GM12873 (cell line): ENCODE results near the gene UTS2R.

ENCODE experiments used
- TF ChIP-seq, protein P1 (sequence below): IDR thresholded peaks from 2 replicates; pipeline ENCODE4 v1.5.1; 2012; ENCODE audit warnings: low read depth, mild to moderate bottlenecking, moderate library complexity, low read length, control low read depth; ENCODE audit not compliant: insufficient read depth; ENCODE audit errors: missing control alignments

UTS2R gene

DNA sequence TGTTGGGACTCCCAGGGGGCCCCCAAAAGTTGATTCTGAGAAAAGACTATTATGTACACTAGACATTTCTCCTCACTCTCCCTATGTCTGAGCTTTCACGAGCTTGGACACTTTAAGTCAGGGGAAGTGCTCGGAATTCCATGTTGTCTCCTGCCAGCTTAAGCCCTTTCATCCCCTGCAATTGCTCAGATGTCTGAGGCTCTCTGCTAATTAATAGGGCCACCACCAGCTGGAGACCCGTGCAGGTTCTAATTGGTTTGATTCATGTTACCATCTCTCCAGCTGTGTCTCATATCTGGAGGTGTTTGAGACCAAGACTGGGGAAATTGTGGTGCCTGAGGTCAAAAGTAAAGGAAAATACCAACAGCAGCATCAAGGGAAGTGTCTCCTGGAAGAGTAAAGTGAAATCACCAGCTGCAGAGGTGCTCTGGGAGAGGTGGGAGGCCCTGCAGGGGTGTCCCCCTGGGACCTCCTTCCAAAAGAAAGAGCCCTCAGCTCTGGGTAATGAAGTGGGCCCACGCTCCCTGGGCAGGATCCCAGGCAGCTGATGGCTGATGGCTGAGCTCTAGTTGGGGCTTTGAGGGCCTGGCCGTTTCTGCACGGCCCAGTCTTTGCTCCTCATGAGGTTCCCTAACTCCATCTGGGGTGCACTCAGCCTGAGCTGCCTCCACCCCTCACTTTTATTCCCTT is 5.8 kb upstream of the UTS2R start:
- TF ChIP-seq, protein P1, sequence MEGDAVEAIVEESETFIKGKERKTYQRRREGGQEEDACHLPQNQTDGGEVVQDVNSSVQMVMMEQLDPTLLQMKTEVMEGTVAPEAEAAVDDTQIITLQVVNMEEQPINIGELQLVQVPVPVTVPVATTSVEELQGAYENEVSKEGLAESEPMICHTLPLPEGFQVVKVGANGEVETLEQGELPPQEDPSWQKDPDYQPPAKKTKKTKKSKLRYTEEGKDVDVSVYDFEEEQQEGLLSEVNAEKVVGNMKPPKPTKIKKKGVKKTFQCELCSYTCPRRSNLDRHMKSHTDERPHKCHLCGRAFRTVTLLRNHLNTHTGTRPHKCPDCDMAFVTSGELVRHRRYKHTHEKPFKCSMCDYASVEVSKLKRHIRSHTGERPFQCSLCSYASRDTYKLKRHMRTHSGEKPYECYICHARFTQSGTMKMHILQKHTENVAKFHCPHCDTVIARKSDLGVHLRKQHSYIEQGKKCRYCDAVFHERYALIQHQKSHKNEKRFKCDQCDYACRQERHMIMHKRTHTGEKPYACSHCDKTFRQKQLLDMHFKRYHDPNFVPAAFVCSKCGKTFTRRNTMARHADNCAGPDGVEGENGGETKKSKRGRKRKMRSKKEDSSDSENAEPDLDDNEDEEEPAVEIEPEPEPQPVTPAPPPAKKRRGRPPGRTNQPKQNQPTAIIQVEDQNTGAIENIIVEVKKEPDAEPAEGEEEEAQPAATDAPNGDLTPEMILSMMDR: no peak

DNA sequence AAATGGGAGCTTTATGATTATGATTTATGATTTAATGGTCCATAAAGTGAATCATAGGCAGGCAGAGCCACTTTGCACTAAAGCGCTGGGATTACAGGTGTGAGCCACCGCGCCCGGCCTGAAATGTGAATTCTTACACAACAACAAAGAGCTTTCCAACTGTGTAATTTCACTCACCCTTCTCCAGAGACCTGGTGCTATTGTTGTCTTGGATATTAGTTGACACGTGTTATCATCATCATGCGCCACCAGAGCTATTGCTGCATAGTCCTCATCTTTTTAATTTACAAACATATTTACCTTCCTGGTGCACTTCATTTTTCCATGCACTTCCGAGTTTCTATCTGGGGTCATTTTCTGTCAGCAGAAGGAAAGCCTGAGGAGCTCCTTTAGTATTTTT is 4.8 kb upstream of the UTS2R start:
- TF ChIP-seq, protein P1: no peak

DNA sequence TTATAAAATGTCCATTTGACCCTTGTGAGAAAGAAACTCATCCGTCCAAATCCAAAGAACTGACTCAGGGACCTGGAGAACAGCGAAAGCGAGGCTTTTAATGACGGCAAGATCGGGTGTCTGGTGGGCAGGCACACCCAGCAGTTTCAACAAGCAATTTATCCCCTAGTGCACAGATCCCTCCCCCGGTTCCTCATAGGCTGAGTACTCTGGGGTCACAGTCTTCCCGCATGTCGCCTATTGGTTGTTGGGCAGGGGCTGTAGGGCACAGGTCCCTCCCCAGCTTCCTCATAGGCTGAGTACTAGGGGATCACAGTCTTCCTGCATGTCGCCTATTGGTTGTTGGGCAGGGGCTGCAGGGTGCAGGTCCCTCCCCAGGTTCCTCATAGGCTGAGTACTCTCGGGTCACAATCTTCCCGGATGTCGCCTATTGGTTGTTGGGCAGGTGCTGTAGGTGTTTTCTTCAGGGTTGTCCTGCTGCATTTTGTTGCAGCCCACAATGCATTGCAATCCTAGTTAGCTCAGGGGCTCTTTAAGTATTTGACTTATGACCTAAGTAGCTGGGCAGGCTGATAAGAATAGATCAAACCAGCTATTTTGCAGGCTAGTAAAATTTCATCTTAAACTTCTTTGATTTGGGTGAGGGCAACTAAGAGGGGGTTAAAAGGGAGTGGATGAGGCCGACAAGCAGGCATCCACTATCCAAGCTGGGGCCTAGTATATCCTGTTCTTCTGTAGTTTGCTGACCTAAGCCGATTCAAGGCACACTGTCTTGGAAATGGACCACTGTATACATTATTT is 3.6 kb upstream of the UTS2R start:
- TF ChIP-seq, protein P1: no peak

DNA sequence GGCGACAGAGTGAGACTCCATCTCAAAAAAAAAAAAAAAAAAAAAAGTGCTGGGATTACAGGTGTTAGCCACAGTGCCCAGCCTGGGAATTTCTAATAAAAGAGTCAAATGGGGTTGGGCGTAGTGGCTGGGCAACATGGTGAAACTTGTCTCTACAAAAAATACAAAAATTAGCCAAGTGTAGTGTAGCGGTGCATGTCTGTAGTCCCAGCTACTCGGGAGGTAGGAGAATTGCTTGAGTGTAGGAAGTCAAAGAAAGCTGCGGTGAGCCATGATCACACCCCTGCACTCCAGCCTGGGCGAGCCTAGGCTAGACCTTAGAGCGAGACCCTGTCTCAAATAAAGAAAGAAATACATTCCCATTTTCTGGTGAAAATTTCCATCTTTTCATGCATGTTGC is 2.4 kb upstream of the UTS2R start:
- TF ChIP-seq, protein P1: no peak

DNA sequence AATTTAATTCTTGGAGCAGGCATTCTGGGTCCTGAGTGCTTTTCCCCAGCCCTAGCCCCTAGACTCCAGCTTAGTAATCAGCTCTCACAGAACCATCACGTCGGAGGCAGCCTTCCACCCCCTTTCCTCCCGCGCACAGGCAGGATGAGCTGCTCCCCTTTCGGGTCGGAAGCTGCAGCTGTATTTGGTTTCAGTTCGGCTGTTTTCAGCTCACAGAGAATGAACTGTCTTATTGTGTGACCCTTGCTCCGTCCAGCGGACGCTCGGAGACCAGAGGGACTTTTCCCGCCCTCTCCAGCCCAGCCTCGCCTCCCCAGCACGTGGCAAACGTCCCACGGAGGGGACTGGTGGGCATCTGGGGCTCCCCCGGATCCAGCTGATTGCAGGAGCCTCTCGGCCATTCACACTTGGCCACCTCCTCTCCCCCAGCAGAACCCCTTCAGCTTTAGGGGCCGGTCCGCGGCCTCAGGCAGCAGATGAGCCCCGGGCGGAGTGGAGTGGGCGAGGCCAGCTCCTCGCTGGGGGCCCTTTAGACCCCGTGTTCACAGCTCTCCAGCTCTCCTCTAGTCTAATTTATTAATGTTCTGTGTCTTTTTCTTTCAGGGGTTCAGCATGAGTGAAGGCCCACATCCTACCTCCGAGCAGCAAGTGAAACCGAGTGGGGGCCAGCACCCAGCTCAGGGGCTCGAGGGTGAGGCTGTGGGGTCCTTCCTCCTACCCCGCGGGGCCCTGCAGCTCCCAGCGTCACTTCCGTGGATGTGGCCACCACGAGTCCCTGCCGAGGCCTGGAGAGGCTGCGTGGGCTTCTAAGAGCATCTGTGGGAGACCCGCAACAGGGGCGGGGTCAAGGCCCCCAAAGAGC is 863 bp upstream of the UTS2R start:
- TF ChIP-seq, protein P1: no peak

DNA sequence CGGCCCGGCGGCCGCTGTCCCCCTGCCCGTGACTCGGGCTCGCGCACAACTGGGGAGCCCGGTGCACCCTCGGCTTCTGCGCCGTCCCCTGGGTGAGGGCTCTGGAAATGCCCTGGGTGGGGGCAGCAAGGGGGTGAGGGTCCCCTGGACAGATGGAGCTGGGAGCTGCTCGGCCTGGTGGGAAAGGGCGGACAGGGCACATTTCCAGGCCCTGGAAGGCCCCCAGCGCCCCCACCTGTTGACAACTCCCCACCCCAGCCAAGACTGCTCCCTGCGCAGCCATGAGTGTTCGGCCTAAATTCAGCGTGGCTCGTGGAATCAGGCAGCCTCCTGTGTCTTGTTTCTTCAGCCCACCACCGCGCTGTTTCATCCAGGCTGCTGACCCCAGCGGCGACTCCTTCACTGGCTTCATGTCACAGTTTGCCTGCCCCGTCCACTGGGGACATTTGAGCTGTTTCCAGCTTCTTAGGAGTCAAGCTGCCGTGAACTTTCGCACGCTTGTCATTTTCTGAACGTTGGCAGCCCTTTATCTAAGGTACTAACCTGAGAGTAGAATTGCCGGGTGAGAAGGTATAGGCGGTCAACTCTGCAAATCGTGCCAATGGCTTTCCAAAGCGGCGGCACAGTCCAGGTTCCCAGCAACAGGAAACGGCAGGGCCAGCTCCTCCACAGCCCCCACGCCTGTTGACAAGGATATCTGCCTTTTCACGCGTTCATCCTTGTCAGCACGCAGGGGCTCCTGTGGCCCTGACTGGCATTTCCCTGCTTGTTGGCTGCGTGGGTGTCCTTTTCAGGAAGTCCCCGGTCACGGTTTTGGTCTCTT is 895 bp downstream of the UTS2R start:
- TF ChIP-seq, protein P1: no peak
